A673 (cell line): Measurements from ENCODE around the gene HGD. TPM values are rescaled to one million over a fixed set of nuclear protein-coding genes. Genes with fewer than 3 reads are reported as not detected.

Experiments used
- BruUV-seq: library from RNA; stranded (reverse); fragments of 400-500 nt; replicated peaks from 2 replicates; lab custom pipeline; 2021; lab: Mats Ljungman, UMichigan
- CTCF ChIA-PET: fragments of 300-600 bp; sonication (Branson Sonifier 250); formaldehyde crosslinking; loops from one replicate; lab custom pipeline; 2022; ENCODE audit warnings: antibody characterized with exemption; lab: Charles Lee
- POLR2A ChIA-PET: fragments of 300-600 bp; sonication (Branson Sonifier 250); formaldehyde crosslinking; loops from one replicate; lab custom pipeline; 2022; ENCODE audit warnings: antibody characterized with exemption; ENCODE audit not compliant: low non-redundant PET; lab: Charles Lee
- DNase-seq: peaks from one replicate; pipeline ENCODE4 v3.0.0-alpha.2; 2015; ENCODE audit warnings: low spot score
- H3K27ac ChIP-seq: fragments of 200-600 bp; sonication (generic); 2 replicates; pipeline ENCODE4 v1.5.1; 2016; ENCODE audit warnings: mixed run types, low read depth, mild to moderate bottlenecking, mixed read lengths, antibody characterized with exemption, low read length; ENCODE audit not compliant: poor library complexity, severe bottlenecking
- H3K27me3 ChIP-seq: fragments of 200-600 bp; sonication (generic); replicated peaks from 2 replicates; pipeline ENCODE4 v1.6.1; 2017; ENCODE audit warnings: mixed run types, low read depth, mild to moderate bottlenecking, mixed read lengths, antibody characterized with exemption, low read length; ENCODE audit not compliant: insufficient read depth, poor library complexity
- H3K36me3 ChIP-seq: fragments of 200-600 bp; sonication (generic); 2 replicates; pipeline ENCODE4 v1.6.1; 2016; ENCODE audit warnings: mixed run types, mild to moderate bottlenecking, mixed read lengths, antibody characterized with exemption, low read length; ENCODE audit not compliant: insufficient read depth, poor library complexity, severe bottlenecking
- H3K4me1 ChIP-seq: fragments of 200-600 bp; sonication (generic); 2 replicates; pipeline ENCODE4 v1.6.1; 2017; ENCODE audit warnings: mixed run types, mild to moderate bottlenecking, mixed read lengths, antibody characterized with exemption, low read length; ENCODE audit not compliant: insufficient read depth, poor library complexity, severe bottlenecking
- H3K4me3 ChIP-seq: fragments of 200-600 bp; sonication (generic); 2 replicates; pipeline ENCODE4 v1.5.1; 2016; ENCODE audit warnings: low read depth, mixed run types, mild to moderate bottlenecking, mixed read lengths, low read length; ENCODE audit not compliant: poor library complexity, severe bottlenecking
- H3K9me3 ChIP-seq: fragments of 200-600 bp; sonication (generic); 2 replicates; pipeline ENCODE4 v1.6.1; 2016; ENCODE audit warnings: mixed run types, low read depth, mild to moderate bottlenecking, mixed read lengths, antibody characterized with exemption, low read length; ENCODE audit not compliant: poor library complexity, severe bottlenecking
- CTCF ChIP-seq: fragments of 300-800, 200-600 bp; sonication (generic); conservative IDR thresholded peaks from 2 replicates; pipeline ENCODE4 v1.5.1; 2017; ENCODE audit warnings: low read depth, mild to moderate bottlenecking, antibody characterized with exemption, low read length, moderate library complexity, mixed read lengths
- EZH2 ChIP-seq: fragments of 200-600 bp; sonication (generic); IDR thresholded peaks from 2 replicates; pipeline ENCODE4 v1.6.1; 2017; ENCODE audit warnings: borderline replicate concordance, low read depth, mild to moderate bottlenecking, mixed read lengths, antibody characterized with exemption, low read length; ENCODE audit not compliant: poor library complexity, severe bottlenecking
- intact Hi-C: fragments of 100-400 bp; cut with micrococcal nuclease; formaldehyde crosslinking; loops from one replicate; pipeline ENCODE4 v1.10.0; 2022; ENCODE audit not compliant: unreplicated experiment
- total RNA-seq: library from RNA; stranded (reverse); gene quantifications from 2 replicates; pipeline ENCODE4 v1.2.3, GENCODE V29; 2021

HGD gene
- total RNA-seq, 1 experiment from 2014 or later, result 0.28 TPM

GRCh38 chr3:120625159-120625586 is 56.9 kb downstream of the HGD start:
- CTCF ChIA-PET, result no interaction called here

GRCh38 chr3:120623727-120624093 is 58.3 kb downstream of the HGD start:
- no peak for DNase-seq
- Histone ChIP-seq H3K4me1 (no peaks in the 10 kb centered on the region), H3K36me3 (no peaks in the 10 kb centered on the region), H3K4me3 (no peak overlapping the region), H3K27me3 (no peaks in the 10 kb centered on the region), H3K27ac (no peak overlapping the region), H3K9me3 (peaks cover 17% of the 10 kb centered on the region)
- ChIA-PET POLR2A (no interaction called here), CTCF (no interaction called here)
- BruUV-seq, result no TSS peak
- intact Hi-C loops, result no loop called here
- TF ChIP-seq CTCF (no peak), EZH2 (no peak)

More at GRCh38 chr3:120625159-120625586, 56.9 kb downstream of the HGD start:
- Histone ChIP-seq H3K27ac (no peak overlapping the region), H3K4me3 (no peak overlapping the region), H3K9me3 (peaks cover 17% of the 10 kb centered on the region), H3K27me3 (no peaks in the 10 kb centered on the region), H3K4me1 (no peaks in the 10 kb centered on the region), H3K36me3 (no peaks in the 10 kb centered on the region)
- TF ChIP-seq CTCF, result no peak
- TF ChIP-seq EZH2, result no peak
- POLR2A ChIA-PET, result no interaction called here
- DNase-seq, result no peak
- no TSS peak for BruUV-seq
- intact Hi-C loops, result no loop called here

- no TSS peak for BruUV-seq
- peak; percentile 25 for DNase-seq
- POLR2A ChIA-PET, result no interaction called here
- TF ChIP-seq CTCF (no peak), EZH2 (no peak)
- Histone ChIP-seq H3K36me3 (no peaks in the 10 kb centered on the region), H3K4me3 (no peak overlapping the region), H3K4me1 (no peaks in the 10 kb centered on the region), H3K27ac (no peak overlapping the region), H3K9me3 (peaks cover 17% of the 10 kb centered on the region), H3K27me3 (no peaks in the 10 kb centered on the region)
- intact Hi-C loops, result no loop called here
- CTCF ChIA-PET, result interaction anchor here (0.6 kb wide), 1 partner anchor 87 kb away, joined by 4 read pairs; no protein-coding TSS in a partner anchor
Observed at GRCh38 chr3:120622870-120623726, 58.9 kb downstream of the HGD start.
